H9 (cell line): ENCODE results near the gene SREBF1. TPM values are rescaled to one million over a fixed set of nuclear protein-coding genes. Genes with fewer than 3 reads are reported as not detected.

Source experiments
- DNase-seq: peaks from one replicate; pipeline ENCODE4 v3.0.0-alpha.2; 2017
- H2AFZ ChIP-seq: one replicate; pipeline ENCODE4 v1.6.1; 2013; ENCODE audit warnings: mild to moderate bottlenecking, low read length, control low read depth, moderate library complexity
- H2AK5ac ChIP-seq: 2 replicates; pipeline ENCODE4 v1.6.1; 2013; ENCODE audit warnings: low read length, control low read depth, mixed read lengths; ENCODE audit not compliant: insufficient read length
- H2BK120ac ChIP-seq: one replicate; pipeline ENCODE4 v1.6.1; 2013; ENCODE audit warnings: low read depth, mild to moderate bottlenecking, low read length, control low read depth, inconsistent platforms; ENCODE audit not compliant: poor library complexity, severe bottlenecking
- H2BK12ac ChIP-seq: 2 replicates; pipeline ENCODE4 v1.6.1; 2013; ENCODE audit warnings: low read length, control low read depth, mixed read lengths, low read depth; ENCODE audit not compliant: insufficient read length
- H2BK15ac ChIP-seq: 2 replicates; pipeline ENCODE4 v1.6.1; 2013; ENCODE audit warnings: low read depth, low read length, control low read depth
- H2BK20ac ChIP-seq: one replicate; pipeline ENCODE4 v1.6.1; 2013; ENCODE audit warnings: low read depth, mild to moderate bottlenecking, low read length, control low read depth, inconsistent platforms; ENCODE audit not compliant: poor library complexity, severe bottlenecking
- H2BK5ac ChIP-seq: 2 replicates; pipeline ENCODE4 v1.6.1; 2013; ENCODE audit warnings: low read length, control low read depth, mixed read lengths; ENCODE audit not compliant: insufficient read length
- H3K14ac ChIP-seq: 2 replicates; pipeline ENCODE4 v1.6.1; 2013; ENCODE audit warnings: low read length, control low read depth; ENCODE audit not compliant: insufficient read depth
- H3K18ac ChIP-seq: 2 replicates; pipeline ENCODE4 v1.6.1; 2013; ENCODE audit warnings: low read depth, mild to moderate bottlenecking, mixed read lengths, low read length, control low read depth; ENCODE audit not compliant: insufficient read length
- H3K23ac ChIP-seq: 2 replicates; pipeline ENCODE4 v1.6.1; 2013; ENCODE audit warnings: low read length, control low read depth, mixed read lengths, low read depth; ENCODE audit not compliant: insufficient read length
- H3K23me2 ChIP-seq: 2 replicates; pipeline ENCODE4 v1.6.1; 2013; ENCODE audit warnings: low read depth, mild to moderate bottlenecking, mixed read lengths, low read length, control low read depth; ENCODE audit not compliant: insufficient read length, poor library complexity, severe bottlenecking
- H3K27ac ChIP-seq: 2 replicates; pipeline ENCODE4 v1.5.1; 2013; ENCODE audit warnings: low read length, control low read depth, mixed read lengths, low read depth; ENCODE audit not compliant: insufficient read length
- H3K27me3 ChIP-seq: 2 replicates; pipeline ENCODE4 v1.6.1; 2013; ENCODE audit warnings: low read length, control low read depth, inconsistent platforms; ENCODE audit not compliant: insufficient read depth
- H3K4ac ChIP-seq: 2 replicates; pipeline ENCODE4 v1.6.1; 2013; ENCODE audit warnings: low read depth, mild to moderate bottlenecking, control low read depth, inconsistent platforms, low read length, moderate library complexity
- H3K4me1 ChIP-seq: 2 replicates; pipeline ENCODE4 v1.6.1; 2013; ENCODE audit warnings: low read length, control low read depth, inconsistent platforms; ENCODE audit not compliant: insufficient read depth
- H3K4me2 ChIP-seq: 2 replicates; pipeline ENCODE4 v1.6.1; 2013; ENCODE audit warnings: low read length, control low read depth, mixed read lengths; ENCODE audit not compliant: insufficient read length, insufficient read depth
- H3K56ac ChIP-seq: 2 replicates; pipeline ENCODE4 v1.6.1; 2013; ENCODE audit warnings: low read depth, mild to moderate bottlenecking, mixed read lengths, low read length, control low read depth; ENCODE audit not compliant: insufficient read length
- H3K79me1 ChIP-seq: 2 replicates; pipeline ENCODE4 v1.6.1; 2013; ENCODE audit warnings: low read depth, mild to moderate bottlenecking, moderate library complexity, low read length, control low read depth, inconsistent platforms; ENCODE audit not compliant: insufficient read depth, poor library complexity, severe bottlenecking
- H3K79me2 ChIP-seq: 2 replicates; pipeline ENCODE4 v1.6.1; 2013; ENCODE audit warnings: low read length, control low read depth, inconsistent platforms; ENCODE audit not compliant: insufficient read depth
- H3K9ac ChIP-seq: 2 replicates; pipeline ENCODE4 v1.6.1; 2013; ENCODE audit warnings: low read length, control low read depth, mixed read lengths; ENCODE audit not compliant: insufficient read length; ENCODE audit errors: extremely low read depth
- H3K9me3 ChIP-seq: one replicate; pipeline ENCODE4 v1.6.1; 2013; ENCODE audit warnings: low read depth, low read length, inconsistent platforms; ENCODE audit not compliant: control insufficient read depth
- H3T11ph ChIP-seq: one replicate; pipeline ENCODE4 v1.6.1; 2013; ENCODE audit warnings: mild to moderate bottlenecking, low read length, control low read depth, inconsistent platforms
- H4K20me1 ChIP-seq: one replicate; pipeline ENCODE4 v1.6.1; 2013; ENCODE audit not compliant: control insufficient read depth, insufficient read length, insufficient read depth
- H4K5ac ChIP-seq: 2 replicates; pipeline ENCODE4 v1.6.1; 2013; ENCODE audit warnings: low read depth, mild to moderate bottlenecking, mixed read lengths, low read length, control low read depth; ENCODE audit not compliant: insufficient read length
- H4K8ac ChIP-seq: replicated peaks from 2 replicates; pipeline ENCODE4 v1.6.1; 2013; ENCODE audit warnings: low read length, control low read depth, mixed read lengths, low read depth; ENCODE audit not compliant: insufficient read length
- H4K91ac ChIP-seq: 2 replicates; pipeline ENCODE4 v1.6.1; 2013; ENCODE audit warnings: low read depth, mild to moderate bottlenecking, moderate library complexity, mixed read lengths, low read length, control low read depth; ENCODE audit not compliant: insufficient read length
- H3K27ac Mint-ChIP-seq, 3 experiments: 2 replicates in 2 of 3; 3 replicates in 1 of 3; pipeline ENCODE4 v1.8.0; 2020 to 2021; ENCODE audit warnings: mixed read lengths in 3 of 3, mild to moderate bottlenecking in 1 of 3, moderate library complexity in 1 of 3
- H3K27me3 Mint-ChIP-seq: 2 replicates; pipeline ENCODE4 v1.8.0; 2021; ENCODE audit warnings: low read depth, mild to moderate bottlenecking, moderate library complexity, mixed read lengths
- H3K36me3 Mint-ChIP-seq, 3 experiments: 2 replicates in 2 of 3; 3 replicates in 1 of 3; pipeline ENCODE4 v1.8.0; 2020 to 2021; ENCODE audit warnings: low read depth in 3 of 3, mixed read lengths in 3 of 3; ENCODE audit not compliant: insufficient read depth in 1 of 3
- H3K4me1 Mint-ChIP-seq, 2 experiments: 2 replicates each; pipeline ENCODE4 v1.8.0; 2020; ENCODE audit warnings: mixed read lengths in 2 of 2
- H3K4me3 Mint-ChIP-seq, 2 experiments: 2 replicates in 1 of 2; 3 replicates in 1 of 2; pipeline ENCODE4 v1.8.0; 2020 to 2021; ENCODE audit warnings: mild to moderate bottlenecking in 2 of 2, mixed read lengths in 2 of 2, moderate library complexity in 1 of 2
- H3K9me3 Mint-ChIP-seq, 2 experiments: 2 replicates in 1 of 2; 3 replicates in 1 of 2; pipeline ENCODE4 v1.8.0; 2020; ENCODE audit warnings: mild to moderate bottlenecking in 2 of 2, mixed read lengths in 2 of 2, moderate library complexity in 1 of 2
- CTCF ChIP-seq: fragments of 200-600 bp; sonication (generic); conservative IDR thresholded peaks from 3 replicates; pipeline ENCODE4 v1.8.0; 2021; ENCODE audit warnings: antibody characterized with exemption, mild to moderate bottlenecking
- WGBS: extraction: QIAGEN DNeasy Blood & Tissue Kit; methylation state at CpG from one replicate; pipeline ENCODE4 v1.1.7; 2013; ENCODE audit warnings: missing lambda C conversion rate, low lambda C conversion rate, mixed read lengths; ENCODE audit not compliant: insufficient read length; ENCODE audit errors: extremely low coverage; 5-methylcytosine and 5-hydroxymethylcytosine counted together
- total RNA-seq: library from RNA; stranded (reverse); gene quantifications from 2 replicates; pipeline ENCODE4 v1.2.1, GENCODE V29; 2021

Gene SREBF1
- total RNA-seq, 1 experiment from 2014 or later = 81.9 TPM

GRCh38 chr17:17840751-17841591 is 4.2 kb upstream of the SREBF1 start:
- peaks cover 0 to 2% (median under 1%) of the 10 kb centered on the region in 3 experiments; a peak in 3 of 7 replicates for H3K36me3 Mint-ChIP-seq
- peak overlapping the region; percentile 40 to 72 for H3K4me3 Mint-ChIP-seq
- H3K27ac Mint-ChIP-seq = peak overlapping the region; percentile 70 to 97 (median 96)

More at GRCh38 chr17:17840751-17841591, 4.2 kb upstream of the SREBF1 start:
- H2BK5ac ChIP-seq = no peak overlapping the region
- DNase-seq = peak; percentile 39
- H3K79me2 ChIP-seq = no peaks in the 10 kb centered on the region; the same call in 1 of the 2 replicates
- H3K9me3 ChIP-seq = no peaks in the 10 kb centered on the region
- H3K4ac ChIP-seq = no peak overlapping the region
- no peak overlapping the region for H2BK20ac ChIP-seq
- H2BK15ac ChIP-seq = no peak overlapping the region
- WGBS = no CpG with 5 or more reads among the region's 7 CpGs
- H2BK120ac ChIP-seq = no peak overlapping the region
- no peaks in the 10 kb centered on the region for H3K27me3 ChIP-seq
- H3K18ac ChIP-seq = peak overlapping the region; percentile 5
- peaks cover 3% of the 10 kb centered on the region for H4K20me1 ChIP-seq
- H2AFZ ChIP-seq = no peak overlapping the region
- peaks cover 19% of the 10 kb centered on the region for H3K4me1 ChIP-seq
- H4K91ac ChIP-seq = no peak overlapping the region
- peaks cover 46 to 56% of the 10 kb centered on the region in 2 experiments for H3K4me1 Mint-ChIP-seq
- H3K23ac ChIP-seq = no peak overlapping the region
- H2BK12ac ChIP-seq = peak overlapping the region; percentile 6
- peaks cover 10% of the 10 kb centered on the region for H3K23me2 ChIP-seq
- peak overlapping the region; percentile 13 for H3K4me2 ChIP-seq
- no peak overlapping the region for H3K14ac ChIP-seq
- peaks cover 2% of the 10 kb centered on the region; the same call in 1 of the 2 replicates for H3K27me3 Mint-ChIP-seq
- no peak overlapping the region for H3K9ac ChIP-seq
- no peaks in the 10 kb centered on the region; a peak in 2 of 5 replicates for H3K9me3 Mint-ChIP-seq
- peak overlapping the region; percentile 3 for H4K5ac ChIP-seq
- H3T11ph ChIP-seq = no peak overlapping the region
- no peak overlapping the region for H4K8ac ChIP-seq
- H3K56ac ChIP-seq = no peak overlapping the region
- no peak overlapping the region for H2AK5ac ChIP-seq
- TF ChIP-seq CTCF = no peak
- no peaks in the 10 kb centered on the region for H3K79me1 ChIP-seq
- peak overlapping the region; percentile 49 for H3K27ac ChIP-seq
